Breast epithelium (tissue), 3 donors: Measurements from ENCODE around the gene APBB3.

Experiments
- POLR2A ChIP-seq: fragments of 450-650 bp; IDR thresholded peaks from one replicate; pipeline ENCODE4 v1.6.1; 2016; ENCODE audit warnings: antibody characterized with exemption, mild to moderate bottlenecking, moderate library complexity
- POLR2AphosphoS5 ChIP-seq, 3 donors: sonication (generic); formaldehyde crosslinking; IDR thresholded peaks; one replicate each; pipeline ENCODE4 v1.6.1; 2017; ENCODE audit warnings: antibody characterized with exemption in 3 of 3
- TF ChIP-seq, protein P1 (sequence below), 3 donors: fragments of 450-650 bp; IDR thresholded peaks; one replicate each; pipeline ENCODE4 v1.5.1; 2016 to 2017; ENCODE audit warnings: antibody characterized with exemption in 3 of 3, mild to moderate bottlenecking in 3 of 3, moderate library complexity in 3 of 3

DNA sequence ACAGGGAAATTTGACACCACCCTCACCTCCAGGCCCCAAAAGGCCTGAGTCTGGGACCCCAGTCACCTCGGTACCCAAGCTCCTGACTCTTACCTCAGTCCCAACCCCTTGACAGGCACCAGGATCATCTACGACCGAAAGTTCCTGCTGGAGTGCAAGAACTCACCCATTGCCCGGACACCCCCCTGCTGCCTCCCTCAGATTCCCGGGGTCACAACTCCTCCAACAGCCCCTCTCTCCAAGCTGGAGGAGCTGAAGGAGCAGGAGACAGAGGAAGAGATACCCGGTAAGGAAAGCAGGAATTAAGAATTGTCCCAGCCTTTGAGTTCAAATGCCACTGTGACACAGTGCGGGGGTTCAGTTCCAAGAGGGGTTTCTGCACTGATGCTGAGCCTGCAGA is 15.6 kb downstream of the APBB3 start:
- TF ChIP-seq, protein P1, sequence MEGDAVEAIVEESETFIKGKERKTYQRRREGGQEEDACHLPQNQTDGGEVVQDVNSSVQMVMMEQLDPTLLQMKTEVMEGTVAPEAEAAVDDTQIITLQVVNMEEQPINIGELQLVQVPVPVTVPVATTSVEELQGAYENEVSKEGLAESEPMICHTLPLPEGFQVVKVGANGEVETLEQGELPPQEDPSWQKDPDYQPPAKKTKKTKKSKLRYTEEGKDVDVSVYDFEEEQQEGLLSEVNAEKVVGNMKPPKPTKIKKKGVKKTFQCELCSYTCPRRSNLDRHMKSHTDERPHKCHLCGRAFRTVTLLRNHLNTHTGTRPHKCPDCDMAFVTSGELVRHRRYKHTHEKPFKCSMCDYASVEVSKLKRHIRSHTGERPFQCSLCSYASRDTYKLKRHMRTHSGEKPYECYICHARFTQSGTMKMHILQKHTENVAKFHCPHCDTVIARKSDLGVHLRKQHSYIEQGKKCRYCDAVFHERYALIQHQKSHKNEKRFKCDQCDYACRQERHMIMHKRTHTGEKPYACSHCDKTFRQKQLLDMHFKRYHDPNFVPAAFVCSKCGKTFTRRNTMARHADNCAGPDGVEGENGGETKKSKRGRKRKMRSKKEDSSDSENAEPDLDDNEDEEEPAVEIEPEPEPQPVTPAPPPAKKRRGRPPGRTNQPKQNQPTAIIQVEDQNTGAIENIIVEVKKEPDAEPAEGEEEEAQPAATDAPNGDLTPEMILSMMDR (IDR thresholded peaks at IDR 0.05), result no peak
- TF ChIP-seq POLR2A (no peak), POLR2AphosphoS5 (IDR thresholded peaks at IDR 0.05) (no peak)
